ENCODE results near the gene GMDS.
"Not testable (repeated sequence)": the region's sequence is repeated elsewhere in the genome, so short reads cannot be mapped to it uniquely, and the experiment has no call there.

GMDS gene

DNA sequence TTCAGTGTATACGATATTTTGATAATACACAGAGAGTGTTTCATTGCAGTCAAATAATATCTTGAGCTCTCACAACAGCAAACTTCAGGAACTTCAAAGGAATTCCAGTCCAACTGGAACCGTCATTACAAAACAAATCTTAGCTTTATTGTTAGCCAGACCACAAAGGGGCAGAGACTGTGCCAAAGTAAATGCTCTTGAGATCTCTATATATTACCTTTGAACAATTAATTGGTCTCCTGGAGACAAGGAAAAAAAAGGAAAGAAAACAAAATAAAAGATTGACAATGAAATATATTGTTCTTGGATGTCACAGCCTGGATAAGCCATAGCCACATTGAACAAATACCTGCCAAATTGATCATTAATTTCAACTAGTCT is 565.7 kb downstream of the GMDS start:
- no peak for TF ChIP-seq ZNF274 (IDR thresholded peaks at IDR 0.05; ENCODE audit: low read depth, low read length)
- H3K4me3 ChIP-seq (ENCODE audit: low read length): no peak overlapping the region

GRCh38 chr6:1679031-1679687 is 566.2 kb downstream of the GMDS start:
- TF ChIP-seq ZNF274 (IDR thresholded peaks at IDR 0.05; ENCODE audit: low read depth, low read length): no peak
- H3K4me3 ChIP-seq (ENCODE audit: low read length): no peak overlapping the region

DNA sequence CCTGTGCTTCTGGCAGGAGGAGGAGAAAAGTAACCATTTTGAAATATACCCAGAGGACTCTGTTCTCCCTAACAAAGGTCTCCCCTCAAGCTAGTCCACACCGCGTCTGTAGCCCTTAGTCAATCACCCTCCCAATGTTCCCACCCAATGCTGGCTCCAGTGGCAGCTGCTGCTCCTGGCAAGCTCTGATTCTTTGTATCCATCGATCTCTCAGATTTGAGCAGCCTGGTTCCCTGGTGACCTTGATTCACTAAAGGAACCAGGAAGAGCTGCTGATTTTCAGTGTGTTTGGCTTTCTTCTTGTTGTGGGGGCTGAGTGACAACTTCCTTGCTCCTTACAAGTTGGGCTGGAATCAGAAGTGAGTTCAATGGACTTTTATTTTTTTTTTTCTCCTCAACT is 567.2 kb downstream of the GMDS start:
- TF ChIP-seq ZNF274 (IDR thresholded peaks at IDR 0.05; ENCODE audit: low read depth, low read length): no peak
- no peak overlapping the region for H3K4me3 ChIP-seq (ENCODE audit: low read length)

DNA sequence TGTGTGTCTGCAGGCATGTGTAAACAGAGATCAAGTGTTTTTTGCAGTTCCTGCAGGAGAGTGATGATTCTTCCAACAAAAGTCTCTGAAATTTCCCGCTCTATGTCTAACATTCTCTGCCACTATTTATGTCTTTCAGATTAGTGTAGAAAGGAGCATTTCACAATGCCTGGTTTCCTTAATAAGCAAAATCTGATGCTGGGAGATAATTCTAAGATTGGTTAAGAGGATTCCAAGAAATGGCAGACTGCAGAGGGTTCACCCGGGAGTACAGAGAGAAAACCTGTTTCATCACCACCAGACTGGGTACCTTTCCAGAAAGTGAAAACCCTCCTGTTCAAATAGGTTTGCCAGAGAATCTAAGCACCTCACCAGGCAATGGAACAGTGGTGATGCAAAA is 573.0 kb downstream of the GMDS start:
- TF ChIP-seq ZNF274 (IDR thresholded peaks at IDR 0.05; ENCODE audit: low read depth, low read length): no peak
- H3K4me3 ChIP-seq (ENCODE audit: low read length): no peak overlapping the region

DNA sequence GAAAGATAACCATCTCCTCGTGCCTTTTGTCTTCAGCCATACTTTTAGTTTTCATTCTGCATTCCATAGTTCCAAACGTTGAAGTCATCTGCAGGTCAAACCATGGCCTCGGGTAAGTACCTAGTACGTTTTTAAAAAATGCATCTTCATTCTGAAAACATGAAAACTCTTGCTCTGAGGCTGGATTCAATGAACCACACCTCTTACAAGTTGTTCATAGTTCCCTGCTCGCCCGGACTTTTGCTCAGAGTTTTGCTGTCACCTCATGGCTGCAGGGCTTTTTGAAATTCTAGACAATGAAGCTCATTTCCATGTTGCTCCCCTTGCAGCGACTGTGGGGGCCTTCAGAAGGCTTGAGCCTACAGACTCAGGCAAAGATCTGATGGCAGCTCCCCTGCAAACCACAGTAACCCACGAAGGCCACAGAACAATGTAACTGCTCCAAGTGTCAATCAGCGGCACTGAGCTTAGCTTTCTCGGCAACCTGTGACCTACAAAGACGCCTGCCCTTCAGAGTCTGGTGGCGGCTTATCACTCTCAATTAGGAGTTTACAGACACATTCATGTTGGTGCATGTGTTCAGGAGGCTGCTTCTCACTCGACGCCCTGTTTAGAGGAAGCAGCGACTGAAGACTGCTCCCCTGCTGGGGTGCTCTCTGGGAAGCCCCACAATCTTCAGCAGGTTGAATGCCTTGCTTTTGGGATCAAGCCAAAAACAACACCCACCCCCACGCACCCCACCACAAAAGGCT is 574.5 kb downstream of the GMDS start:
- no peak overlapping the region for H3K4me3 ChIP-seq (ENCODE audit: low read length)
- TF ChIP-seq ZNF274 (IDR thresholded peaks at IDR 0.05; ENCODE audit: low read depth, low read length): no peak

GRCh38 chr6:1669996-1670395 is 575.4 kb downstream of the GMDS start:
- TF ChIP-seq ZNF274 (IDR thresholded peaks at IDR 0.05; ENCODE audit: low read depth, low read length): no peak
- H3K4me3 ChIP-seq (ENCODE audit: low read length): no peak overlapping the region

DNA sequence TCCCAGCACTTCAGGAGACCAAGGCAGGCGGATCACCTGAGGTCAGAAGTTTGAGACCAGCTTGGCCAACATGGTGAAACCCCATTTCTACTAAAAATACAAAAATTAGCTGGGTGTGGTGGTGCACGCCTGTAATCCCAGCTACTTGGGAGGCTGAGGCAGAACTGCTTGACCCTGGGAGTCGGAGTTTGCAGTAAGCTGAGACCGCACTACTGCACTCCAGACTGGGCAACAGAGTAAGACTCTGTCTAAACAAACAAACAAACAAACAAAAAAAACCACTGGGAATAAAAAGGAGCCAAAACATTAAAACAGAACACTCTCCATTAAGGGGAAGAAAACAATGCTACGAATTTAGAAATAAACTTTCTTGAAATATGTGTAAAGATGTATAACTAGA is 576.9 kb downstream of the GMDS start:
- not testable (repeated sequence) for H3K4me3 ChIP-seq (ENCODE audit: low read length)

DNA sequence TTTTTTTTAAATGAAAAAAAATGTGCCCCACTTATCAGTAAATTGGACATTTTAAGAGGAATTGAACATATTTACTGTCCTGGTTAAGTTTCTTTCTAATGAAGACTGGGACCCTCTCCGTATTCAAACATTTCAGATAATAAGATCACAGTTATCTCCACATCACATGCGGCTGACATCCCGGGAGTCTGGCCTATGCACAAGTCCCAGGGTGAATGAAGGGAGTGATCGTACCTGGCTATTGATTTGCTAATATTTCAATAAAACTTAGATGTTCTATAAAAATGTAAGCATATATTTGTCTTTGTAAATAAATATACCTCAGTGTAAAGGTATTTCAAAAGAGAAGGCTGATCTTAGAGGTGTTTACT is 577.6 kb downstream of the GMDS start:
- H3K4me3 ChIP-seq (ENCODE audit: low read length): no peak overlapping the region
- TF ChIP-seq ZNF274 (IDR thresholded peaks at IDR 0.05; ENCODE audit: low read depth, low read length): no peak

- H3K4me3 ChIP-seq (ENCODE audit: low read length): no peak overlapping the region
- TF ChIP-seq ZNF274 (IDR thresholded peaks at IDR 0.05; ENCODE audit: low read depth, low read length): no peak
Measured at GRCh38 chr6:1667012-1667804, 578.2 kb downstream of the GMDS start.

DNA sequence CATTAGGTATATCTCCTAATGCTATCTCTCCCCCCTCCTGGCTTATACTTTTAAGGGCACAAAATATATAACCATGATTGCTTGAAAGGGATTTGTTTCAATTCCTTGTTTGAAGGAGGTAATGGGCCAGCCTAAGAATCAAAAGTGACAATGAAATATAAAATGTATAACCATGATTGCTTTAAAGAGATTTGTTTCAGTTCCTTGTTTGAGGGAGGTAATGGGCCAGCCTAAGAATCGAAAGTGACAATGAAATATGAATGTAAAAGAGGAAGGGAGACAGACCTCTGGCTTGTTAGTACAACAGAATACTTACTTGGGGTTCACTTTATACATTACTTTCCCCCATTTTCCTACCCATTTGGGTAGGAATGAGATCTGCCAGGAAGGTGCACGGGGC is 580.2 kb downstream of the GMDS start:
- peak overlapping the region; percentile 22; the same call in 1 of the 2 replicates for H3K4me3 ChIP-seq (ENCODE audit: low read length)
- TF ChIP-seq ZNF274 (IDR thresholded peaks at IDR 0.05; ENCODE audit: low read depth, low read length): no peak

DNA sequence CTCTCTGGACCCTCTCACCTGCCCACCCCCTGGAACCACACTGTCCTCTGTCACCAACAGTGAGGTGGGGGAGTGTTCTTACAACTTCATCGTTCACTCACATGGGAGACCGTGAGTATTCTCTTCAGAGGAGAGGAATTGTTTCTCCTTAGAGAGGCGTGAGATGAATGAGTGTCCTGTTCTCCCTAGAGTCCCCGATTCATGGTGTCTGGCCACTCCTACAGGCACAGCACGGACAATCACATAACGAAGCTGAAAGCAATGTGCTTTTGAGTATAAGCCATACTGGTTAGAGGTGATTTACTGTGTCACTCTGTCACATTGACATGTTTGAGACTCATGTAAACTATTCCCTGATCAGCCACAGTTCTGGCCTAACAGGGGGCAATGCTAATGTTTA is 581.1 kb downstream of the GMDS start:
- no peak for TF ChIP-seq ZNF274 (IDR thresholded peaks at IDR 0.05; ENCODE audit: low read depth, low read length)
- H3K4me3 ChIP-seq (ENCODE audit: low read length): no peak overlapping the region

DNA sequence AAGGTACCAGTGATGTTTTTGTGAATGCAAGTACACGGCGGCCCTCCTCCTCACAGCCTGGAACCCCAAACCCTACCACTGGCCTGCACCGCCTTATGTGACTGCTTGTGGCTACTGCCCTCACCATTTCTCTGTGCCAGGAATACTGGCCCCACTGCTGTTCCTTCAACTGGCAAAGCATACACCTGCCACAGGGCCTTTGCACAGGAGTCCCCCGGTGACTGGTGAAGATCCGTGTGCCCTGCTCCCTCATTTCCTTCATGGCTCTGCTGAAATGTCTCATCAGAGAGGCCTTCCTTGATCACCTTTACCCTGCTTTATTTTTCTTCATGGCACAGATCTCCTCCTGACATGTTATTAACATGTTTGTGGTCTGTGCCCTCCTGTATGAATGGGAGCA is 581.9 kb downstream of the GMDS start:
- no peak for TF ChIP-seq ZNF274 (IDR thresholded peaks at IDR 0.05; ENCODE audit: low read depth, low read length)

GRCh38 chr6:1662534-1662933 is 582.9 kb downstream of the GMDS start:
- no peak for TF ChIP-seq ZNF274 (IDR thresholded peaks at IDR 0.05; ENCODE audit: low read depth, low read length)

More for the DNA sequence above, 581.9 kb downstream of the GMDS start:
- H3K4me3 ChIP-seq (ENCODE audit: low read length): no peak overlapping the region

DNA sequence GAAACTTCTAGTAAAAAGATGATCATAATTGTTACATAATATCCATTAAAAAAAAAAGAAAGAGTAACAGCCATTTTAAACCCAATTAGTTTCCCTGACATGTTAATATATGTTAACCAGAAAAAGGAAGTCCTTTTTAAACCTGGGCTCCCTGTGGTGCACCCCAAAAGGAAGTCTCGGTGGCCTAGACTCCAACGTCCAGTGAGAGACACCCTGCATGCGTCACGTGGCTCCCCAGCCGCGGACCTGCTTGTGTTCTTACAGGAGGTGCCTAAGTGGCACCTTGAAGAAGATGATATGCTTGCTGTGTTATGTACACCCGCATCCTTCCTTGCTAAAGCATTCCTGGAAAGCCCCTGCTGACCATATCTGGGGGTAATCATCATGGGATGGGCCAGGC is 585.6 kb downstream of the GMDS start:
- TF ChIP-seq ZNF274 (IDR thresholded peaks at IDR 0.05; ENCODE audit: low read depth, low read length): no peak

More at GRCh38 chr6:1662534-1662933, 582.9 kb downstream of the GMDS start:
- H3K4me3 ChIP-seq (ENCODE audit: low read length): no peak overlapping the region

More for the DNA sequence above, 585.6 kb downstream of the GMDS start:
- H3K4me3 ChIP-seq (ENCODE audit: low read length): no peak overlapping the region

All from GM08714 (cell line).